GM21619 (cell line): ENCODE data around the gene IL17RD.

Experiments
- ATAC-seq: cut with Tn5 transposase; IDR thresholded peaks from one replicate; pipeline ENCODE4 v1.9.1; 2021; ENCODE audit not compliant: unreplicated experiment

IL17RD gene

GRCh38 chr3:57164657-57165573 lies at the start of gene IL17RD:
Gene IL17RD, minus strand, starts transcription at chr3:57165353. Its CDS starts 67 bp downstream, at chr3:57165286.
- ATAC-seq: no peak

GRCh38 chr3:57206423-57206822 lies 41.3 kb upstream of the IL17RD start:
- ATAC-seq: no peak

- ATAC-seq: no peak
Measured at GRCh38 chr3:57199895-57200297, 34.7 kb upstream of the IL17RD start, which contains the start of gene HESX1. Gene HESX1, minus strand, starts transcription at chr3:57199978. Its CDS starts 60 bp downstream, at chr3:57199918.

GRCh38 chr3:57194641-57195040 lies 29.5 kb upstream of the IL17RD start:
- ATAC-seq: no peak

GRCh38 chr3:57192028-57192427 lies 26.9 kb upstream of the IL17RD start:
- ATAC-seq: no peak

GRCh38 chr3:57184526-57184925 lies 19.4 kb upstream of the IL17RD start:
- no peak for ATAC-seq

GRCh38 chr3:57179580-57180410 lies 14.6 kb upstream of the IL17RD start:
- no peak for ATAC-seq

- ATAC-seq: no peak
Measured at GRCh38 chr3:57176045-57176444, 10.9 kb upstream of the IL17RD start.

GRCh38 chr3:57173687-57174086 lies 8.5 kb upstream of the IL17RD start:
- no peak for ATAC-seq

- ATAC-seq: no peak
Measured at GRCh38 chr3:57170946-57171345, 5.8 kb upstream of the IL17RD start.

- peak; percentile 69 for ATAC-seq
Measured at GRCh38 chr3:57169872-57170623, 4.9 kb upstream of the IL17RD start.

- ATAC-seq: no peak
Measured at GRCh38 chr3:57169108-57169507, 4.0 kb upstream of the IL17RD start.

- no peak for ATAC-seq
Measured at GRCh38 chr3:57168151-57168550, 3.0 kb upstream of the IL17RD start.

GRCh38 chr3:57166660-57167059 lies 1.5 kb upstream of the IL17RD start:
- no peak for ATAC-seq

GRCh38 chr3:57165641-57166040 lies 488 bp upstream of the IL17RD start:
- no peak for ATAC-seq

- no peak for ATAC-seq
Measured at GRCh38 chr3:57164217-57164656, 916 bp downstream of the IL17RD start.

GRCh38 chr3:57163751-57164150 lies 1.4 kb downstream of the IL17RD start:
- ATAC-seq: no peak

GRCh38 chr3:57161915-57162314 lies 3.2 kb downstream of the IL17RD start:
- no peak for ATAC-seq

GRCh38 chr3:57160765-57161538 lies 4.2 kb downstream of the IL17RD start:
- ATAC-seq: no peak

GRCh38 chr3:57160076-57160764 lies 4.9 kb downstream of the IL17RD start:
- no peak for ATAC-seq
